ENCODE measurements around the gene MAGIX.
"Not testable (repeated sequence)": the region's sequence is repeated elsewhere in the genome, so short reads cannot be mapped to it uniquely, and the experiment has no call there.

Gene MAGIX

DNA sequence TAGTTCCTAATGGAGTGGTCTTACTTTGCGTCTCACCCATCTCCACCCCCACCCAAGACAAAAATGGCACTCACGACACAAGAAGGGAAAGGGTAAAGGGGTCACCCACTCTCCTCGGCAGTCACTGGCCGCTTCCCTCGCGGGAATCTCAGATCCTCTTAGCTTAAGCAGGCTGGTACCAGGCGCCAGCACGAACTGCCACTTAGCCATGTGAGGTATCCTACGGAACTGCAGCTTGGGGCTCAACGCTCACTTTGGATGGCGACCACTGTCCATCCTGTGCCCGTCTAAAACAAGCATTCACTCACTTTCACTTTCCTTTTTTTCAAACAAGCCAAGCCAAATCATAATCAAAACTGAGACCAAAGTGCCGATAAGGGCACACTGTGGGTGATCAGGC is 14.6 kb upstream of the MAGIX start:
- no peak overlapping the region for H3K4me3 ChIP-seq (ENCODE audit: control insufficient read depth, low read depth, low read length)
- no peak for DNase-seq (ENCODE audit: low read depth)
- TF ChIP-seq, protein P1, sequence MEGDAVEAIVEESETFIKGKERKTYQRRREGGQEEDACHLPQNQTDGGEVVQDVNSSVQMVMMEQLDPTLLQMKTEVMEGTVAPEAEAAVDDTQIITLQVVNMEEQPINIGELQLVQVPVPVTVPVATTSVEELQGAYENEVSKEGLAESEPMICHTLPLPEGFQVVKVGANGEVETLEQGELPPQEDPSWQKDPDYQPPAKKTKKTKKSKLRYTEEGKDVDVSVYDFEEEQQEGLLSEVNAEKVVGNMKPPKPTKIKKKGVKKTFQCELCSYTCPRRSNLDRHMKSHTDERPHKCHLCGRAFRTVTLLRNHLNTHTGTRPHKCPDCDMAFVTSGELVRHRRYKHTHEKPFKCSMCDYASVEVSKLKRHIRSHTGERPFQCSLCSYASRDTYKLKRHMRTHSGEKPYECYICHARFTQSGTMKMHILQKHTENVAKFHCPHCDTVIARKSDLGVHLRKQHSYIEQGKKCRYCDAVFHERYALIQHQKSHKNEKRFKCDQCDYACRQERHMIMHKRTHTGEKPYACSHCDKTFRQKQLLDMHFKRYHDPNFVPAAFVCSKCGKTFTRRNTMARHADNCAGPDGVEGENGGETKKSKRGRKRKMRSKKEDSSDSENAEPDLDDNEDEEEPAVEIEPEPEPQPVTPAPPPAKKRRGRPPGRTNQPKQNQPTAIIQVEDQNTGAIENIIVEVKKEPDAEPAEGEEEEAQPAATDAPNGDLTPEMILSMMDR (IDR thresholded peaks at IDR 0.05; ENCODE audit: control insufficient read depth, insufficient read depth, low read depth, low read length, missing control alignments): no peak

DNA sequence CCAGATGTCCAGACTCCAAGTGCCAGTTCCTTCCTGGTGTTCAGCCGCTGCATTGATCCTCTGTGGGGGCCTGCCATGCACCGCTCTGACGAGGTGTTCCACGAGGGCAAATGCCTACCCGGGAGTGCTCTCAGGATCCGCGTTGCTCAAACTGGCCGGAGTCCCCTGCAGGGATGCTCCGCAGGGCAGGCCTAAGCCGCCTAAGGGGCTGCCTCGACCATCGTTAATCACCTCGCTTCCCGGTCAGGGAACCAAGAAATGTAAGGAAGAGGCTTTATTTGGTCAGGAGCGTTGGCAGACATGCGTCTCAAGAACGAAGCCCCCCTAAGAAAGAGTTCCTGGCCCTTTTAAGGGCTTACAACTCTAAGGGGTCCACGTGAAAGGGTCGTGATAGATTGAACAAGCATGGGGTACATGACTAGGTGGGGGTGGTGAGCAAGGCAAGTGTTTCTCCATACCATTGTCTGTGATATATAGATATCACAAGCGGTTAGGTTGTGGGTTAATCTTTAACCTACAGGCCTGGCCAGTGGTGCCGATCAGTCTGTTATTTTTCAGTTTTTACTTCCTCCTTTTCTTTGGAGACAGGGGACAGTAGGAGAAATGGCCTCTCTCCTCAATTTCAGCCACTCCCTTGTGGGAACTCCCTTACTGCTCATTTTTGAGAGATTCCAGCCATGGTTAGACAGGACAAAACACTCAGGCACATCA is 14.0 kb upstream of the MAGIX start:
- H3K4me3 ChIP-seq (ENCODE audit: control insufficient read depth, low read depth, low read length); DNase-seq (ENCODE audit: low read depth): not testable (repeated sequence)

DNA sequence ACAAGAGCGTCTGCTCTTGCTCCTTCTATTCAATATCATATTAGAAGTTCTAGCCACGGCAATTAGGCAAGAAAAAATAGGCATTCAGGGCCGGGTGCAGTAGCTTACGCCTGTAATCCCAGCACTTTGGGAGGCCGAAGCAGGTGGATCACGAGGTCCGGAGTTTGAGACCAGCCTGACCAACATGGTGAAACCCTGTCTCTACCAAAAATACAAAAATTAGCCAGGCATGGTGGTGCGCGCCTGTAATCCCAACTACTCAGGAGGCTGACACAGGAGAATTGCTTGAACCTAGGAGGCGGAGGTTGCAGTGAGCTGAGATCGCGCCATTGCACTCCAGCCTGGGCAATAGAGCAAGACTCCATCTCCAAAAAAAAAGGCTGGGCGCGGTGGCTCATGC is 13.3 kb upstream of the MAGIX start:
- DNase-seq (ENCODE audit: low read depth): not testable (repeated sequence)

DNA sequence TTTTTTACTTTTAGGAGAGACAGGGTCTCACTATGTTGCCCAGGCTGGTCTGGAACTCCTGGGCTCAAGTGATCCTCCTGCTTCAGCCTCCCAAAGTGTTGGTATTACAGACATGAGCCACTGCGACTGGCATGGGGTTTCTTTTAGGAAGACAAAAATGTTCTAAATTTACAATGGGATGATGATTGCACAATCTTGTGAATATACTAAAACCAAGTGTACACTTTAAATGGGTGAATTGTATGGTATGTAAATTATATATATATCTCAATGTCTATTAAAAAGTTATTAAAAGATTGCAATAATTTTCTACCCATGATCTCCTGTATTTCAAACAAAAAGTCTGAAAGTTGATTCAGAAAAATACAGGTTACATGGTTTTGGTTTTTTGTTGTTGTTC is 9.1 kb upstream of the MAGIX start:
- no peak for DNase-seq (ENCODE audit: low read depth)
- TF ChIP-seq, protein P1 (IDR thresholded peaks at IDR 0.05; ENCODE audit: control insufficient read depth, insufficient read depth, low read depth, low read length, missing control alignments): no peak
- no peak overlapping the region for H3K4me3 ChIP-seq (ENCODE audit: control insufficient read depth, low read depth, low read length)

More for the DNA sequence above, 13.3 kb upstream of the MAGIX start:
- H3K4me3 ChIP-seq (ENCODE audit: control insufficient read depth, low read depth, low read length): not testable (repeated sequence)

DNA sequence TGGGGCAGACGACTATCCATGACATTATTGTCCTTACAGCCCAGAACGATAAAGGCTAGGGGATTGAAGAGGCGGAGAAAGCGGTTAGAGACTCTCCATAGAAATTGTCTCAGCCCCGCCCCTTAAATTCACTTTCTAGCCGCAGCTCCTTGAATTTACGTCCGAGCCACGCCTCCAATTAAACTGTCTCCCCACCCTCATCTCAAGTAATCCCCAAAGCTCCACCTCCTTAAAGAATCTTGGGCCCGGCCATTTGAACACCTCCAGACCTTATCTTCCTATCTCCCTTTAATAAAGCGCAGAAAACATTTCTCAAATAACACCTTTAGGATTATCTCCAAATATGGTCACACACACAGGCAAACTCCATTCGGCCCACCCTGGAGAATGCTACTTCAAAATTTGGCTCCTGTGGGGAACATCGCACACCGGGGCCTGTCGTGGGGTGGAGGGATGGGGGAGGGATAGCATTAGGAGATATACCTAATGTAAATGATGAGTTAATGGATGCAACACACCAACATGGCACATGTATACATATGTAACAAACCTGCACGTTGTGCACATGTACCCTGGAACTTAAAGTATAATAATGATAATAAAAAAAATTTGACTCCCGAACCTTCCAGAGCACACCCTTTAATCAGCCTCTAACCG is 7.2 kb upstream of the MAGIX start:
- peak overlapping the region; percentile 47 for H3K4me3 ChIP-seq (ENCODE audit: control insufficient read depth, low read depth, low read length)
- TF ChIP-seq, protein P1 (IDR thresholded peaks at IDR 0.05; ENCODE audit: control insufficient read depth, insufficient read depth, low read depth, low read length, missing control alignments): no peak
- DNase-seq (ENCODE audit: low read depth): no peak

DNA sequence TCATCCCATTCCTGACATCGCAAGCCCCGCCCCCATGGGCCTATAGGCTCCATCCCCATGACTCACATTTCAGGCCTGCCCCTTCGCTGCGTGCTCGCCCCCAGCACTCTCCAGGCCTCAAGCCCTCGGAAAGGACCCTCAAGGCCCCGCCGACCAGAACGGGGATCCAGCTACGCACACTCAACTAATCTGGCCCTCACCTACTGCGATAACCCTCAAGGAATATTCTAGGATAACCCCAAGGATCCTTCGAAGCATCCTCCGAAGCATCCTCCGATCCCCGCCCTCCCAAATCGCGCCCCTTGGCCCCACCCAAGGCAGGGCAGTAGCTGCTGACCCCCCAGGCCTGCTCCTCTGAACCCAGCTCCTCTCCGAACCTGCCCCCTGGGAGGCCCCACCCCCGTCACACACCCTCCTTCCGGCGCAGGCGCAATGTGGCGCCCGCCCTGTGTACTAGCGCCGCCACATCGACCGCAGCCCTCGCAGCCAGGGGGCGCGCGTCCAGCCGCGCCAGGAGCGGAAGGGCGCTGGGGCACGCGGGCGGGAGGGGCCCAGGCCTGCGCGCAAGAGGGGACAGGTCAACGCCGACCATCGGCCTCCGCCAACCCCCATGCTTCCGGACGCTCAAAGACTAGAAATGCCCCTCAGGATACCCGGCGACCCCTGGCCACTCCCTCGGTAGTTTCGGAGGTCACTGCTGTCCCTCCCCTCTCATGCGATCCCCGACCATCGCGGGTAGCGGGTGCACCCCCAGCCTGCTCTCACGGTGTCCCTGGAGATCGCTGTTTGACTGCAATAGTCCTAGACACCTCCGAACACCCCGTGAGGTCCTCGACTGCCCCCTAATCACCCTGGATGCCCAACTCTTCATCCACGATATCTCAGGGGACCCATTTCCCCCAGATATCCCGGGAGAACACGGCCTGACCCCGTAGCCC is 6.4 kb upstream of the MAGIX start:
- H3K4me3 ChIP-seq (ENCODE audit: control insufficient read depth, low read depth, low read length): peak overlapping the region; percentile 47
- DNase-seq (ENCODE audit: low read depth): no peak
- TF ChIP-seq, protein P1 (IDR thresholded peaks at IDR 0.05; ENCODE audit: control insufficient read depth, insufficient read depth, low read depth, low read length, missing control alignments): peak; percentile 54

DNA sequence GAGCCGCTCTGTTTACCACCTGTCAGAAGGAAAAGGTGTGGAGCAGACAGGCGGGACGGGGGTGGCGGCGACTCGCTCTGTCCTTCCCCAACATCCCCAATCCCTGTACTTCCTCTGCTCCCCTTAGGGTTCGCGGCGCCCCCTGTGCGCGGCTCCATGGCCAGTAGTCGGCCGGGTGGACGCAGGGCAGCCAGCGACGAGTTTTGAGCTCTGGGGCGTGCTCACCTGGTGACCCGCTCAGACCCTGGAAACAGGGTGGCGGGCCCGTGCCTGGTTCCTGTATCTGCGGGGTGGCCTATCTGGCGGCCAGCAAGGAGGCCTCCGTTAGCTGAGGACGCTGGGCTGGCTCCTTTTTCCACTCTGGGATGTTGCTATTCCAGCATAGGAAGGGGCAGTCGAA is 5.4 kb upstream of the MAGIX start:
- no peak for DNase-seq (ENCODE audit: low read depth)
- no peak overlapping the region for H3K4me3 ChIP-seq (ENCODE audit: control insufficient read depth, low read depth, low read length)
- TF ChIP-seq, protein P1 (IDR thresholded peaks at IDR 0.05; ENCODE audit: control insufficient read depth, insufficient read depth, low read depth, low read length, missing control alignments): no peak

All from AG09309 (cell line).